Muscle of back (tissue), 11 donors: Measurements from ENCODE around the gene SCYL2. TPM values are rescaled to one million over a fixed set of nuclear protein-coding genes. Genes with fewer than 3 reads are reported as not detected.
A peak's percentile ranks its signal among the peaks of the same experiment; 100 is the strongest.

ENCODE experiments used
- DNase-seq, 3 donors: peaks; one replicate each; pipeline versions ENCODE4 v3.0.0 to v3.0.0-alpha.2; 2013
- polyA plus RNA-seq, 10 donors: library from polyadenylated mRNA; unstranded; fragments of 120-200 nt; gene quantifications; one replicate each; pipeline ENCODE4 v1.2.1, GENCODE V29; 2013; ENCODE audit not compliant: insufficient read length in 10 of 10

Gene SCYL2
- polyA plus RNA-seq, 10 donors, result 23.5 to 41.2 (median 33.1) TPM

DNA sequence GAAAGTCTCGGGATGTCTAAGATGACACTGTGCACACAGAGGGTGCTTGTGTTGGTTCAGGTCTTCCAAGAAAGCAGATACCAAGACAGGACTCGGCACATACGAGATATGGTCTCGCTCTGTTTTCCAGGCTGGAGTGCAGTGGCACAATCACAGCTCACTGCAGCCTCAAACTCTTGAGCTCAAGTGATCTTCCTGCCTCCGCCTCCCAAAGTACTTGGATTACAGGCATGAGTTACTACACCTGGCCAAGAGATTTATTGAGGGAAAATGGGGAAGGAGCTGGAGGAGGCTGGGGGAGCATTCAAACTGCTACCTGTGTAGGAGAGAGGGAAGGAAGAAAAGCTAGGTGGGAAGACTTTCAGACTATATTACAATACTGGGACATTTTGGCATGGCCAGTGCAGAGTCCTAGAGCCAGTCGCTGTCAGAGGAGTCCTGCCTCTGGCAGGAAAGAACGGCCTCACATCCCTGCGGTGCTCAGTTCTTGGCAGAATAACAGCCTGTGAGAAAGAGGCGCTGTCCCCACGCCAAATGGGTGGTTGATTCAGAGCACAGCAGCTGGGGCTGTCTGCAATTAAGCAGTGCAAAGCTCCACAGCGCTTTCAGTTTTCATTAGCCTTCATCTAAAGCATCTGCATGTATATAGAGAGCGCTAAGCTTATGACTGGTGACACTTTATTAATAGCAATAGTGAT lies 108.2 kb downstream of the SCYL2 start:
- peak; percentile 67 to 89 (median 82) for DNase-seq

GRCh38 chr12:100376161-100376560 lies 109.2 kb downstream of the SCYL2 start:
- DNase-seq, result no peak

GRCh38 chr12:100381379-100381778 lies 114.4 kb downstream of the SCYL2 start:
- DNase-seq, result no peak

GRCh38 chr12:100382338-100382737 lies 115.4 kb downstream of the SCYL2 start:
- DNase-seq, result no peak

- DNase-seq, result no peak
Observed at GRCh38 chr12:100383586-100384558, 116.9 kb downstream of the SCYL2 start.

DNA sequence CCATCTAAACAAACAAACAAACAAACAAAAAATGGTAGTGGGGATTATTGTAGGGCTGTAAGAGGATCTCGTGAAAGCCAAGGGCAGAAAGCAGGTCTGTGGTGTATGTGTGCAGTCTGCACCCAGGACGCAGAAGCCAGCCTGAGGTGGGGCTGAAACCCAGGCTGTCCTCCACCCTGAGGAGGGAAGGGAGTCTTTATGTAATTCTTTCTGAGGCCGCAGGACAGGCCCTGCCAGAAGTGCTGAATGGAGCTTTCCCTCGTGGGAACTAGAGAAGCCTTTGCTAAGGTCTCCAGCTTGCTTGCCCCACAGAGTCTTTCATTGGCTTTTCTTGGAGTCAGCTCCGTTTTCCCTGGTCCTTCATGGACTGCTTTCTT lies 117.6 kb downstream of the SCYL2 start:
- no peak for DNase-seq

DNA sequence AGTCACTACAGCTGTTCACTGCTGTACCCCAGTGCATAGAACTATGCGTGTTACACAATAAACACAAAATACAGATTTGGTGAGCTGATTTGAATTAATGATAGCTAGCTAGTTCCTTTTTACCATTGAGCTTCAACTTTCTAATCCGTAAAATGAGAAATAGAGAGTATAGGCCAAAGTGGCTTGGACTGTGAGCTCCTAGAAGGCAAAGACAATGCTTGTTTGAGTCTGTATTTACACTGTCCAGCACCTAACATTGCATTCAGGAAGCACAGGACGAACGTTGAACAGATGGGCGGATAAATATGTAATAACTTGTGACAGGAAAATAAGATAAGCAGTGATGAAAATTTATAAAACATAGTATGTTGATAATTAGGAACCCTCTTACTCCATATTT lies 121.4 kb downstream of the SCYL2 start:
- DNase-seq, result no peak

Other genes starting within 250 kb of the SCYL2 start
- 10 to 100 TPM; 14.2 to 20.2 (median 16.4) TPM for gene BLTP3B, start 124.3 kb upstream of the SCYL2 start, polyA plus RNA-seq
- gene ACTR6, start 66.4 kb upstream of the SCYL2 start, polyA plus RNA-seq, result 10 to 100 TPM; 19.6 to 23.7 (median 22.0) TPM
- gene DEPDC4, start 98 bp upstream of the SCYL2 start, polyA plus RNA-seq, result 1 to 10 TPM; 1.0 to 3.6 (median 1.6) TPM
- gene SLC17A8, start 89.9 kb downstream of the SCYL2 start, polyA plus RNA-seq, result under 1 TPM; 0.05 to 0.74 (median 0.39) TPM
- under 1 TPM in 3 of 10 donors, not detected in 7; 0.07 to 0.61 (median 0.38) TPM for gene NR1H4, start 206.7 kb downstream of the SCYL2 start, polyA plus RNA-seq